Loucy (cell line): ENCODE measurements around the gene AMPD1.

ENCODE experiments used
- CTCF ChIP-seq: fragments of 200-600 bp; sonication (generic); conservative IDR thresholded peaks from 2 replicates; pipeline ENCODE4 v1.5.1; 2014; ENCODE audit warnings: mild to moderate bottlenecking, antibody characterized with exemption, low read length
- EZH2phosphoT487 ChIP-seq: fragments of 200-600 bp; IDR thresholded peaks from 2 replicates; pipeline ENCODE4 v1.6.1; 2018; ENCODE audit warnings: antibody characterized with exemption, mild to moderate bottlenecking, moderate library complexity, borderline replicate concordance

GRCh38 chr1:114710360-114710759 lies 15.0 kb upstream of the AMPD1 start:
- no peak for TF ChIP-seq CTCF
- TF ChIP-seq EZH2phosphoT487: no peak
